Measurements from ENCODE around the gene ZBTB47.

The ZBTB47 gene

GRCh38 chr3:42710323-42711021, 57.0 kb downstream of the ZBTB47 start:
- no peak overlapping the region for H3K4me2 ChIP-seq (ENCODE audit: low read depth, low read length, poor library complexity, severe bottlenecking)
- H4K20me1 ChIP-seq (ENCODE audit: insufficient read depth, low read length, poor library complexity, severe bottlenecking), result no peaks in the 10 kb centered on the region
- no peak for TF ChIP-seq EZH2phosphoT487 (IDR thresholded peaks at IDR 0.05; ENCODE audit: borderline replicate concordance)
- no peak for TF ChIP-seq CTCF (conservative IDR thresholded peaks at IDR 0.05; ENCODE audit: low read length)
- no peak overlapping the region for H3K9ac ChIP-seq (ENCODE audit: low read depth, low read length, poor library complexity, severe bottlenecking)
- no peaks in the 10 kb centered on the region for H3K9me2 ChIP-seq (replicated peaks; ENCODE audit: low read depth, low read length)
- no peaks in the 10 kb centered on the region for H3K27me3 ChIP-seq (ENCODE audit: insufficient read depth, low read length, poor library complexity, severe bottlenecking)
- H3F3A ChIP-seq (ENCODE audit: low read depth), result no peaks in the 10 kb centered on the region
- no peaks in the 10 kb centered on the region for H3K4me1 ChIP-seq (ENCODE audit: insufficient read depth, low read length, poor library complexity, severe bottlenecking)
- no peak overlapping the region for H2AFZ ChIP-seq (ENCODE audit: low read length)
- H3K36me3 ChIP-seq (ENCODE audit: insufficient read depth, low read length), result no peaks in the 10 kb centered on the region
- H3K79me2 ChIP-seq (ENCODE audit: insufficient read depth, low read length), result no peaks in the 10 kb centered on the region
- H3K4me3 ChIP-seq (ENCODE audit: low read length, poor library complexity, severe bottlenecking), result no peak overlapping the region
- H3K9me3 ChIP-seq (ENCODE audit: insufficient read depth, low read depth, low read length), result no peaks in the 10 kb centered on the region

- H3K9me3 ChIP-seq (ENCODE audit: insufficient read depth, low read depth, low read length), result no peaks in the 10 kb centered on the region
Measured at GRCh38 chr3:42711491-42712343, 58.2 kb downstream of the ZBTB47 start.

GRCh38 chr3:42712344-42712648, 58.8 kb downstream of the ZBTB47 start:
- Histone ChIP-seq H2AFZ (ENCODE audit: low read length) (no peak overlapping the region), H3K79me2 (ENCODE audit: insufficient read depth, low read length) (no peaks in the 10 kb centered on the region), H3K9me3 (ENCODE audit: insufficient read depth, low read depth, low read length) (no peaks in the 10 kb centered on the region), H3K4me1 (ENCODE audit: insufficient read depth, low read length, poor library complexity, severe bottlenecking) (no peaks in the 10 kb centered on the region), H4K20me1 (ENCODE audit: insufficient read depth, low read length, poor library complexity, severe bottlenecking) (no peaks in the 10 kb centered on the region), H3K4me2 (ENCODE audit: low read depth, low read length, poor library complexity, severe bottlenecking) (no peak overlapping the region), H3K9me2 (replicated peaks; ENCODE audit: low read depth, low read length) (no peaks in the 10 kb centered on the region), H3K27me3 (ENCODE audit: insufficient read depth, low read length, poor library complexity, severe bottlenecking) (no peaks in the 10 kb centered on the region), H3K9ac (ENCODE audit: low read depth, low read length, poor library complexity, severe bottlenecking) (no peak overlapping the region), H3F3A (ENCODE audit: low read depth) (no peaks in the 10 kb centered on the region), H3K36me3 (ENCODE audit: insufficient read depth, low read length) (no peaks in the 10 kb centered on the region), H3K4me3 (ENCODE audit: low read length, poor library complexity, severe bottlenecking) (no peak overlapping the region)
- TF ChIP-seq CTCF (conservative IDR thresholded peaks at IDR 0.05; ENCODE audit: low read length), result no peak

More at GRCh38 chr3:42711491-42712343, 58.2 kb downstream of the ZBTB47 start:
- Histone ChIP-seq H3K9ac (ENCODE audit: low read depth, low read length, poor library complexity, severe bottlenecking) (no peak overlapping the region), H3K79me2 (ENCODE audit: insufficient read depth, low read length) (no peaks in the 10 kb centered on the region), H3K27me3 (ENCODE audit: insufficient read depth, low read length, poor library complexity, severe bottlenecking) (no peaks in the 10 kb centered on the region), H3K4me3 (ENCODE audit: low read length, poor library complexity, severe bottlenecking) (no peak overlapping the region), H4K20me1 (ENCODE audit: insufficient read depth, low read length, poor library complexity, severe bottlenecking) (no peaks in the 10 kb centered on the region), H3K4me1 (ENCODE audit: insufficient read depth, low read length, poor library complexity, severe bottlenecking) (no peaks in the 10 kb centered on the region), H3K36me3 (ENCODE audit: insufficient read depth, low read length) (no peaks in the 10 kb centered on the region), H2AFZ (ENCODE audit: low read length) (no peak overlapping the region), H3F3A (ENCODE audit: low read depth) (no peaks in the 10 kb centered on the region), H3K9me2 (replicated peaks; ENCODE audit: low read depth, low read length) (no peaks in the 10 kb centered on the region), H3K4me2 (ENCODE audit: low read depth, low read length, poor library complexity, severe bottlenecking) (no peak overlapping the region)
- no peak for TF ChIP-seq CTCF (conservative IDR thresholded peaks at IDR 0.05; ENCODE audit: low read length)
- TF ChIP-seq EZH2phosphoT487 (IDR thresholded peaks at IDR 0.05; ENCODE audit: borderline replicate concordance), result no peak

Measured in Loucy (cell line).